Suprapubic skin (tissue), 4 donors: Measurements from ENCODE around the gene ARHGAP27.
"Not testable (repeated sequence)": the region's sequence is repeated elsewhere in the genome, so short reads cannot be mapped to it uniquely, and the experiment has no call there.

Experiments used
- POLR2A ChIP-seq, 2 donors: fragments of 450-650 bp; IDR thresholded peaks; one replicate each; pipeline ENCODE4 v1.6.1; 2017; ENCODE audit warnings: antibody characterized with exemption in 2 of 2, mild to moderate bottlenecking in 2 of 2, moderate library complexity in 2 of 2
- POLR2AphosphoS5 ChIP-seq, 3 donors: sonication (generic); formaldehyde crosslinking; IDR thresholded peaks; one replicate each; pipeline ENCODE4 v1.6.1; 2017; ENCODE audit warnings: antibody characterized with exemption in 3 of 3
- TF ChIP-seq, protein P1 (sequence below), 2 donors: fragments of 200-600 bp in 1 of 2; fragments of 450-650 bp in 1 of 2; sonication (generic) in 1 of 2; IDR thresholded peaks; one replicate each; pipeline ENCODE4 v1.5.1; 2016 to 2019; ENCODE audit warnings: antibody characterized with exemption in 2 of 2, mild to moderate bottlenecking in 1 of 2, moderate library complexity in 1 of 2

DNA sequence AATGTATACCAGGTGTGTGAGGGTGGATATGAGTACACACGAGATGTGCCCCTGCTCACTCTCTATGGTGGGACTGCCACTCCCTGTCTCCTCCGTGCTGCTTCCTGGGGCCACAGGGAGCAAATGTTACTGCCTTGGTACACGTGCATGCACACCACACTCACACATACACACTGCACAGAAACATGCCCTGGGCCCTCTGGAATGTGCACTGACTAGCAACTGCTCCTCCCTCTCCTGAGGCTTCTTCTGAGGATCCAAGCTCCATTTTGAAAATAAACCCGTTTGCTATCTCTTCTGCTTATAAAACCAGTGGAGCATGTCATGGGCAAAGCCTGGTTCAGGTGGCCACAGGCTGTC, 36.5 kb upstream of the ARHGAP27 start:
- not testable (repeated sequence) for TF ChIP-seq POLR2A, POLR2AphosphoS5 (IDR thresholded peaks at IDR 0.05)
- TF ChIP-seq, protein P1, sequence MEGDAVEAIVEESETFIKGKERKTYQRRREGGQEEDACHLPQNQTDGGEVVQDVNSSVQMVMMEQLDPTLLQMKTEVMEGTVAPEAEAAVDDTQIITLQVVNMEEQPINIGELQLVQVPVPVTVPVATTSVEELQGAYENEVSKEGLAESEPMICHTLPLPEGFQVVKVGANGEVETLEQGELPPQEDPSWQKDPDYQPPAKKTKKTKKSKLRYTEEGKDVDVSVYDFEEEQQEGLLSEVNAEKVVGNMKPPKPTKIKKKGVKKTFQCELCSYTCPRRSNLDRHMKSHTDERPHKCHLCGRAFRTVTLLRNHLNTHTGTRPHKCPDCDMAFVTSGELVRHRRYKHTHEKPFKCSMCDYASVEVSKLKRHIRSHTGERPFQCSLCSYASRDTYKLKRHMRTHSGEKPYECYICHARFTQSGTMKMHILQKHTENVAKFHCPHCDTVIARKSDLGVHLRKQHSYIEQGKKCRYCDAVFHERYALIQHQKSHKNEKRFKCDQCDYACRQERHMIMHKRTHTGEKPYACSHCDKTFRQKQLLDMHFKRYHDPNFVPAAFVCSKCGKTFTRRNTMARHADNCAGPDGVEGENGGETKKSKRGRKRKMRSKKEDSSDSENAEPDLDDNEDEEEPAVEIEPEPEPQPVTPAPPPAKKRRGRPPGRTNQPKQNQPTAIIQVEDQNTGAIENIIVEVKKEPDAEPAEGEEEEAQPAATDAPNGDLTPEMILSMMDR (IDR thresholded peaks at IDR 0.05), result not testable (repeated sequence)
